ENCODE data around the gene GALNT10.

GALNT10 gene

DNA sequence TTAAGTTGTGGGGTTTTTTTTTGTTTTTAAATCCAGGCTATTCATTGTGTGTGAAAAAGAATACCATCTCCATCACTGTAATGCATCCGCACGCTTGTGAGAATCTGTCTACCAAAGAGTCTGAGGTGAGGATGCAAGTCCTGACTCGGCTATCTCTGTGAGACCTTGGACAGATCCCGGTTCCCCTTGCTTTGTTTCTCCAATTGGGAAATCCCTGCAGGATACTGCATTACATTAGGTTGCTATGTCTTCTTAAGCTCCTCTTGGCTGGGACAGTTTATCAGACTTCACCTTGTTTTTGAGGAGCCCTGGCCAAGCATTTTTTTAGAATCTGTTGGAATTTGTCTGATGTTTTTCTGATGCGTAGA lies 46.8 kb downstream of the GALNT10 start:
- peaks cover 8% of the 10 kb centered on the region; the same call in 1 of the 2 replicates for H3K4me1 ChIP-seq (ENCODE audit: control insufficient read depth, insufficient read depth, low read length)
- no peak overlapping the region for H3K9ac ChIP-seq (ENCODE audit: low read depth, low read length)
- no peaks in the 10 kb centered on the region for H3K9me3 ChIP-seq (ENCODE audit: control insufficient read depth, insufficient read depth, low read length)
- H3K27ac ChIP-seq (ENCODE audit: low read depth, low read length), result no peak overlapping the region
- H3K27me3 ChIP-seq (ENCODE audit: control insufficient read depth, insufficient read depth, low read length), result no peaks in the 10 kb centered on the region
- no peaks in the 10 kb centered on the region for H3K36me3 ChIP-seq (ENCODE audit: control insufficient read depth, insufficient read depth, low read length)
- no peak overlapping the region for H3K4me3 ChIP-seq (ENCODE audit: low read depth, low read length)

DNA sequence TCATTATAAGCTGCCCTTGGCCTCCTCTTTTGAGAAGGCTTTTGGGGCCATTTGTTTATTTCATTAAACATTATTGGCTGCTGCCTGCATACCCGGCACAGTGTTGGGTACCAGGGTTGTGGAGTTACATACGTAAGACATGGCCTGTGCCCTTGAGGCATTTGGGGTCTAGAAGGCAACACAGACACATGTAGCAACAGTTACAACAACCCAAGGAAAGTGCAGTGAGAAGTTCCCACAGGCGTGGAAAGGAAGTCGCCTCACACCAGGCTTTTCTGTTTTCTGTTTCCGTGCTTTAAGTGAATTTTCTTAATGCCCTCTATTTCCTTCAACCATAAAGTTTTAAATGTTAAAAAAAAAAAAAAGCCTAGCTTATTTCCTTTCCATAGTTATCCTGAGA lies 47.4 kb downstream of the GALNT10 start:
- Histone ChIP-seq H3K4me1 (ENCODE audit: control insufficient read depth, insufficient read depth, low read length) (peaks cover 8% of the 10 kb centered on the region; the same call in 1 of the 2 replicates), H3K36me3 (ENCODE audit: control insufficient read depth, insufficient read depth, low read length) (no peaks in the 10 kb centered on the region), H3K27me3 (ENCODE audit: control insufficient read depth, insufficient read depth, low read length) (no peaks in the 10 kb centered on the region), H3K9me3 (ENCODE audit: control insufficient read depth, insufficient read depth, low read length) (no peaks in the 10 kb centered on the region), H3K27ac (ENCODE audit: low read depth, low read length) (no peak overlapping the region), H3K9ac (ENCODE audit: low read depth, low read length) (no peak overlapping the region), H3K4me3 (ENCODE audit: low read depth, low read length) (no peak overlapping the region)

DNA sequence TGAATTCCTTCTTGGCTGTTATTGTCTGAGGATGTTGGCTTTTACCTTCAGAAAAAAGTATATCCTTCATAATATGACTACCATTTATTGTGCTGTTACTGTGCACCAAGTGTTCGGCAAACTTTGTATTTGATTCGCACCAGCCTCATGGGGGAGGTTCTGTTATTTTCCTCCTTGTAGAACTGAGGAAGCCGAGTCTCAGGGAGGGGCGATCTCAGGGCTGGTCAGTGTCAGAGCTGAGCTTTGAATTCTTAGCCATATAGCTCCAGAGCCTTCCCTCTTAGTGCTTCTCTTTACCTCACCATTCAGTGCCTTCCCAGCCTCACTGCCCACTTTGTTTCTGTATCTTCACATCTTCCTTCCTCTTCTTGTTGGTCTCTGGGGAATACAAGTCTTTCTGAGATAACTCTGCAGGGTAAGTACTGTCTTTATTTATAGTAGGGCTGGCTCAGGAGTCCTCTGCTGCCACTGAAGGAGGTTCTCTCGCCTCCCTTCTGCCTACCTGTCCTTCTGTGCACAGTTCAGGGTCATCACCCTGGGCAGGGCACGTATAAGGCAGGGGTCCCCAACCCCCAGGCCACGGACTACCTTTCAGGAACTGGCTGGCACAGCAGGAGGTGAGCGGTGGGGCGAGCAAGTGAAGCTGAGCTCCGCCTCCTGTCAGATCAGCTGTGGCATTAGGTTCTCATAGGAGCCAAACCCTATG lies 48.4 kb downstream of the GALNT10 start:
- Histone ChIP-seq H3K9ac (ENCODE audit: low read depth, low read length) (no peak overlapping the region), H3K9me3 (ENCODE audit: control insufficient read depth, insufficient read depth, low read length) (no peaks in the 10 kb centered on the region), H3K4me1 (ENCODE audit: control insufficient read depth, insufficient read depth, low read length) (peaks cover 8% of the 10 kb centered on the region; the same call in 1 of the 2 replicates), H3K4me3 (ENCODE audit: low read depth, low read length) (no peak overlapping the region), H3K27ac (ENCODE audit: low read depth, low read length) (no peak overlapping the region), H3K36me3 (ENCODE audit: control insufficient read depth, insufficient read depth, low read length) (no peaks in the 10 kb centered on the region), H3K27me3 (ENCODE audit: control insufficient read depth, insufficient read depth, low read length) (no peaks in the 10 kb centered on the region)

DNA sequence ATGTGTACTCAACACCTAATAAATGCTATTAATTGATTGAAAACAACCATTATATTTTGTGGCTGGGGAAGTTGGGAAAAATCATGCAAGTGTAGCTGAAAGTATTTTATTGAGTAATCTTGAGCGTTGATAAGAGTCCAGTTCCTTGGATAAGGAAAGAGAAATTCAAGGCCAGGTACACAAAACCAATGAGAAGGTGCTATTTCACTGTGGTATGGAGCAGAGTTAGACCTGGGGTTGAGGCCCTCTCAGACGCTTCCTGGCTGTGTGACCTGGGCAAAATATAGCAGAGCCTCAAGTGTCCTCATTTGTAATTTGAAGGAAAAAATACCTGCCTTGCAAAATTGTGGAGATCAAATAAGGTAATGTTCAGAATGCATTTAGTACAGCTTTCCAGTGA lies 50.1 kb downstream of the GALNT10 start:
- no peaks in the 10 kb centered on the region for H3K36me3 ChIP-seq (ENCODE audit: control insufficient read depth, insufficient read depth, low read length)
- H3K9me3 ChIP-seq (ENCODE audit: control insufficient read depth, insufficient read depth, low read length), result no peaks in the 10 kb centered on the region
- H3K4me3 ChIP-seq (ENCODE audit: low read depth, low read length), result no peak overlapping the region
- peaks cover 8% of the 10 kb centered on the region; the same call in 1 of the 2 replicates for H3K4me1 ChIP-seq (ENCODE audit: control insufficient read depth, insufficient read depth, low read length)
- no peaks in the 10 kb centered on the region for H3K27me3 ChIP-seq (ENCODE audit: control insufficient read depth, insufficient read depth, low read length)
- H3K27ac ChIP-seq (ENCODE audit: low read depth, low read length), result no peak overlapping the region
- no peak overlapping the region for H3K9ac ChIP-seq (ENCODE audit: low read depth, low read length)

DNA sequence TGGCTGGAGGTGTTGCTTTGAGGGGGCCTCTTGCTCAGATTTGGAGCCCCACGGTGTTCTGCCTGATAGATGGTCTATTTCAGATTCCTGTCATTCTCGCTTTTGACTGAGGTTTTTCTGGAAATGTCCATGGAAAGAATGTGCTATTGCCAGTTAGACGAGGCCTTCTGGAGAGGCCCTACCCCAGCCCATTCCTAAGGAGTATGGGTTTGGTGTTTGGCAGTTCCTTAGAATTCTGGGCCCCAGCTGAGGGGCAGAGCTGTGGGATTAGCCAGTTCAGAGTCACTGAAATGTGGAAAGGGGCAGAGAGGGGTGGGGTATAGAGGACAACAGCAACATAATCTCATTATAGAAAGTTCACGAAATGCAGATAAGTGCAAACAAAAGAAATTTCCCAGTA lies 50.5 kb downstream of the GALNT10 start:
- H3K9ac ChIP-seq (ENCODE audit: low read depth, low read length), result no peak overlapping the region
- no peaks in the 10 kb centered on the region for H3K9me3 ChIP-seq (ENCODE audit: control insufficient read depth, insufficient read depth, low read length)
- no peak overlapping the region for H3K4me3 ChIP-seq (ENCODE audit: low read depth, low read length)
- H3K27me3 ChIP-seq (ENCODE audit: control insufficient read depth, insufficient read depth, low read length), result no peaks in the 10 kb centered on the region
- peaks cover 8% of the 10 kb centered on the region; the same call in 1 of the 2 replicates for H3K4me1 ChIP-seq (ENCODE audit: control insufficient read depth, insufficient read depth, low read length)
- H3K36me3 ChIP-seq (ENCODE audit: control insufficient read depth, insufficient read depth, low read length), result no peaks in the 10 kb centered on the region
- H3K27ac ChIP-seq (ENCODE audit: low read depth, low read length), result no peak overlapping the region

DNA sequence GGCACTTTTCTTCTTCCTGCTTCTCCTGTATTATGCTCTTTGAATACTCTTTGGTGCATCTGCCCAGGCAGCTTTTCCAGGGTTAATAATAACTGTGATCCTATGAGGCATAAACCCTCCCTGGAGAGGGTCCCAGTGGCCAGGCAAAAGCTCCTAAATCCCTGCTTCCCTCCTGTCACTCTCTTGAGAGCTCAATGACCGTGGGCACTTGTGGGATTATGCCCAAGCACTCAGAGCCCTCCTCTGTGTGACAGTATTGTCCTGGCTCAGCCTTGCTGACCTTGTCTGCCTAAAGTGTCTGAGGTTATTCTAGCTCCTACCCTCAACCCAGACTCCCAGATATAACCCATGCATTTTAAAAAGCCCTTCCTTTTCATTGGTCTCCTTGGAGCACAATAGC lies 51.9 kb downstream of the GALNT10 start:
- Histone ChIP-seq H3K9me3 (ENCODE audit: control insufficient read depth, insufficient read depth, low read length) (no peaks in the 10 kb centered on the region), H3K9ac (ENCODE audit: low read depth, low read length) (no peak overlapping the region), H3K36me3 (ENCODE audit: control insufficient read depth, insufficient read depth, low read length) (no peaks in the 10 kb centered on the region), H3K4me3 (ENCODE audit: low read depth, low read length) (no peak overlapping the region), H3K27me3 (ENCODE audit: control insufficient read depth, insufficient read depth, low read length) (no peaks in the 10 kb centered on the region), H3K4me1 (ENCODE audit: control insufficient read depth, insufficient read depth, low read length) (peaks cover 8% of the 10 kb centered on the region; the same call in 1 of the 2 replicates), H3K27ac (ENCODE audit: low read depth, low read length) (no peak overlapping the region)

DNA sequence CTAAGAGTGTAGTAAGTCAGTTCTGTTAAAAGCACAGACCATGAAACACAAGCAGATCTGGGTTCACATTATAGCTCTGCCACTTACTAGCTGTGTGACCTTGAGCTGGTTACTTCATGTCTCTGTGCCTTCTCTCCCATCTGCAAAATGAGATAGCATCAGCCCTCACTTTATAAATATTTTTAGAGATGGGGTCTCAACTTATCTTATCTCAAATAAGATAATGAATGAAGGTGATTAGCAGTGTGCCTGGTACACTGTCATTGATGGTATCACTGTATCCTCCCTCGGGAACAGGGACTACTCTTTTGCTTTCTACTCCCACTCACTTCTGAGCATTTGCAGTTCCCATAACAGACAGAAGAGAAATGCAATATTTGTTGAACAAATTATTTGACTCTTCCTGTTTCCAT lies 52.4 kb downstream of the GALNT10 start:
- Histone ChIP-seq H3K9me3 (ENCODE audit: control insufficient read depth, insufficient read depth, low read length) (no peaks in the 10 kb centered on the region), H3K4me3 (ENCODE audit: low read depth, low read length) (no peak overlapping the region), H3K27ac (ENCODE audit: low read depth, low read length) (no peak overlapping the region), H3K27me3 (ENCODE audit: control insufficient read depth, insufficient read depth, low read length) (no peaks in the 10 kb centered on the region), H3K36me3 (ENCODE audit: control insufficient read depth, insufficient read depth, low read length) (no peaks in the 10 kb centered on the region), H3K4me1 (ENCODE audit: control insufficient read depth, insufficient read depth, low read length) (peaks cover 8% of the 10 kb centered on the region; the same call in 1 of the 2 replicates), H3K9ac (ENCODE audit: low read depth, low read length) (no peak overlapping the region)

DNA sequence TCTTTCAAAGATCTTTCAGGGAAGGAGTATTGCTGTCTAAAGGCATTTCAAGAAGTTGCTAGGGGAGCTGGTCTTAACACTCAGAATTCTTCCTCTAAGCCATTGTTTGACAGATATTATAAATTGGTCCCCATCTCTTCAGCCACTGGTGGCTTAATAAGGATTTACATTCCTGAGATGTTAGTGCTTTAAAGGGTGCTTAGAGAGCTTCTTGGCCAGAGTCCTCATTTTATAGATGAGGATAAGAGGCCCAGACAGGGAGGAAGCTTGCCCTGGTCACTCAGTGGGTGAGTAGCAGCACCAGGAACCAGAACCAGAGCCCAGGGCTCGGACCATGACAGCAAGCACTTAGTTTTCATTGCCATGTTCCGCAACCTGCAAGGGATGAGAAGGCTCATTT lies 53.2 kb downstream of the GALNT10 start:
- Histone ChIP-seq H3K9ac (ENCODE audit: low read depth, low read length) (no peak overlapping the region), H3K9me3 (ENCODE audit: control insufficient read depth, insufficient read depth, low read length) (no peaks in the 10 kb centered on the region), H3K4me1 (ENCODE audit: control insufficient read depth, insufficient read depth, low read length) (peaks cover 4% of the 10 kb centered on the region; the same call in 1 of the 2 replicates), H3K36me3 (ENCODE audit: control insufficient read depth, insufficient read depth, low read length) (no peaks in the 10 kb centered on the region), H3K27me3 (ENCODE audit: control insufficient read depth, insufficient read depth, low read length) (no peaks in the 10 kb centered on the region), H3K27ac (ENCODE audit: low read depth, low read length) (no peak overlapping the region), H3K4me3 (ENCODE audit: low read depth, low read length) (no peak overlapping the region)

DNA sequence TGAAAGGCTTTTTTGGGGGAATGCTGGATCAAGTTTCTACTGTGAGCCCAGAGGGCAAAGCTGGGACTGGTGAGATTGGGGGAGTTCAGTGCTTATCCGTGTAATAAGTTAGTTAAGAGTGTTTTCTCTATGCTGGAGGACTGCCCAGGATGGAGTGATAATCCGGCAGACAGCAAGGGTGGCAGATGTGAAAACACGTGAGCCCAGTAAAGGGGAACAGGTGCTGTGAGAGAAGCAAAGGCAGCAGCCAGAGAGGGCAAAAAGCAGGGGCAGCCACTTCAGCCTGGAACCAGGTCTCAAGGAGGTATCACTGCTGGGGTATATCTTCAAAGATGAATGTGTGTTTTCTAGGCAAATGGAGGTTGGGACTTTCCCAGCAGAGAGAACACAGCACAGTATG lies 53.9 kb downstream of the GALNT10 start:
- H3K9me3 ChIP-seq (ENCODE audit: control insufficient read depth, insufficient read depth, low read length), result no peaks in the 10 kb centered on the region
- H3K4me3 ChIP-seq (ENCODE audit: low read depth, low read length), result no peak overlapping the region
- H3K9ac ChIP-seq (ENCODE audit: low read depth, low read length), result no peak overlapping the region
- no peak overlapping the region for H3K27ac ChIP-seq (ENCODE audit: low read depth, low read length)
- no peaks in the 10 kb centered on the region for H3K36me3 ChIP-seq (ENCODE audit: control insufficient read depth, insufficient read depth, low read length)
- no peaks in the 10 kb centered on the region for H3K4me1 ChIP-seq (ENCODE audit: control insufficient read depth, insufficient read depth, low read length)
- no peaks in the 10 kb centered on the region for H3K27me3 ChIP-seq (ENCODE audit: control insufficient read depth, insufficient read depth, low read length)

DNA sequence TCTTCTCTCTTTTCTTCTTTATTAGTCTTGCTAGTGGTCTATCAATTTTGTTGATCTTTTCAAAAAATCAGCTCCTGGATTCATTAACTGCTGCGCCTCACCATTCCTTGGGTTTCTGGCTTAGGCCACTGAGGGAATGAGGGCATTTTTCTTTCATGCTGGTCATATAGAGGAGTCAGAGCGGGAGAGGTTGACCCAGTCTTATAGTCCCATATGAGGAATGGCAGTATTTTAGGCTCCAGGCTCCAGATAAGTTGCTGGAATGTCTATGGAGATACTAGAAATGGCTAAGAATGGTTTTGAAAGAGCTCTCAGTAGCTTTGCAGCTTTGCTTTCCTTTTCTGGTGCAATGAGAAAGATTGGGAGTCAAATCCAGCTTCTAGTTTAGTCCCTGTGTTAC lies 58.2 kb downstream of the GALNT10 start:
- no peaks in the 10 kb centered on the region; the same call in 1 of the 2 replicates for H3K4me1 ChIP-seq (ENCODE audit: control insufficient read depth, insufficient read depth, low read length)
- no peaks in the 10 kb centered on the region for H3K27me3 ChIP-seq (ENCODE audit: control insufficient read depth, insufficient read depth, low read length)
- no peak overlapping the region for H3K27ac ChIP-seq (ENCODE audit: low read depth, low read length)
- no peak overlapping the region for H3K9ac ChIP-seq (ENCODE audit: low read depth, low read length)
- no peak overlapping the region for H3K4me3 ChIP-seq (ENCODE audit: low read depth, low read length)
- no peaks in the 10 kb centered on the region for H3K9me3 ChIP-seq (ENCODE audit: control insufficient read depth, insufficient read depth, low read length)
- no peaks in the 10 kb centered on the region for H3K36me3 ChIP-seq (ENCODE audit: control insufficient read depth, insufficient read depth, low read length)

DNA sequence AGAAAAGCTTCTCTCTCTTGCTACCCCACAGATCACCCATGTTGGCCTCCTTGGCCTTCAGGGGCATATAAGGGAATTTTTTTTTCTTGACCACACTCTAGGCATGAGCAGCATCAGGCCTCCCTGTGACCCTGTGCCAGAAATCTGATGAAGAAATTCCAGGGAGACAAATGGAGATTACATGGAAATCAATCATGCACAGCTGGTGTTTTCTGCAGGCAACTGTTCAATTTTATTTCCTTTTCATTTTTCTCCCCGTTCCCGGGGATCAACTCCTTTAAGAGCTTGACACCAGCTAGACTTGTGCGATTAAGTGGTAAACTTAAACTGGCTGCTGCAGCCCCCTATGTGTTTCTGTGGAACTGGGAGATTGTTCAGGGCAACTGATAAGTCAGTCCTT lies 59.3 kb downstream of the GALNT10 start:
- Histone ChIP-seq H3K9me3 (ENCODE audit: control insufficient read depth, insufficient read depth, low read length) (no peaks in the 10 kb centered on the region), H3K27ac (ENCODE audit: low read depth, low read length) (no peak overlapping the region)

More for the DNA sequence above, 59.3 kb downstream of the GALNT10 start:
- Histone ChIP-seq H3K9ac (ENCODE audit: low read depth, low read length) (no peak overlapping the region), H3K36me3 (ENCODE audit: control insufficient read depth, insufficient read depth, low read length) (no peaks in the 10 kb centered on the region), H3K4me1 (ENCODE audit: control insufficient read depth, insufficient read depth, low read length) (no peaks in the 10 kb centered on the region; the same call in 1 of the 2 replicates), H3K27me3 (ENCODE audit: control insufficient read depth, insufficient read depth, low read length) (no peaks in the 10 kb centered on the region), H3K4me3 (ENCODE audit: low read depth, low read length) (no peak overlapping the region)
